CD8-positive, alpha-beta memory T cell (primary cell): ENCODE results near the gene TMEM184C. TPM values are rescaled to one million over a fixed set of nuclear protein-coding genes. Genes with fewer than 3 reads are reported as not detected.

Source experiments
- CTCF ChIA-PET: fragments of 350-600 bp; sonication (Branson Sonifier 250); formaldehyde crosslinking; loops from one replicate; lab custom pipeline; 2021; ENCODE audit warnings: antibody characterized with exemption; lab: Charles Lee
- POLR2A ChIA-PET: fragments of 350-600 bp; sonication (Branson Sonifier 250); formaldehyde crosslinking; loops from one replicate; lab custom pipeline; 2021; ENCODE audit warnings: antibody characterized with exemption; lab: Charles Lee
- DNase-seq, 5 donors: peaks; one replicate each; pipeline versions ENCODE4 v3.0.0 to v3.0.0-alpha.2; 2020 to 2022; ENCODE audit warnings: mixed read lengths in 1 of 5
- H3K27ac ChIP-seq: one replicate; pipeline ENCODE4 v1.7.0; 2013; ENCODE audit warnings: low read depth, mild to moderate bottlenecking, low read length, moderate library complexity
- H3K27me3 ChIP-seq: 2 replicates; pipeline ENCODE4 v1.7.0; 2013; ENCODE audit warnings: low read length, mild to moderate bottlenecking; ENCODE audit not compliant: insufficient read depth, poor library complexity, severe bottlenecking
- H3K36me3 ChIP-seq: 2 replicates; pipeline ENCODE4 v1.7.0; 2013; ENCODE audit warnings: mild to moderate bottlenecking, low read length, moderate library complexity; ENCODE audit not compliant: insufficient read depth
- H3K4me1 ChIP-seq: 2 replicates; pipeline ENCODE4 v1.7.0; 2013; ENCODE audit warnings: mild to moderate bottlenecking, low read length, moderate library complexity; ENCODE audit not compliant: insufficient read depth
- H3K4me3 ChIP-seq: 2 replicates; pipeline ENCODE4 v1.7.0; 2013; ENCODE audit warnings: mild to moderate bottlenecking, low read length
- H3K9me3 ChIP-seq: 2 replicates; pipeline ENCODE4 v1.7.0; 2013; ENCODE audit warnings: mild to moderate bottlenecking, low read length
- H3K27ac Mint-ChIP-seq, 8 donors: one replicate each; pipeline ENCODE4 v1.8.0; 2020 to 2021; ENCODE audit warnings: mixed read lengths in 8 of 8, mild to moderate bottlenecking in 6 of 8, inconsistent platforms in 3 of 8, moderate library complexity in 3 of 8
- H3K27me3 Mint-ChIP-seq, 2 donors: one replicate each; pipeline ENCODE4 v1.8.0; 2020 to 2021; ENCODE audit warnings: mixed read lengths in 2 of 2, mild to moderate bottlenecking in 1 of 2, moderate library complexity in 1 of 2
- H3K36me3 Mint-ChIP-seq, 3 donors: one replicate each; pipeline ENCODE4 v1.8.0; 2020 to 2021; ENCODE audit warnings: mixed read lengths in 3 of 3, inconsistent platforms in 1 of 3, mild to moderate bottlenecking in 1 of 3
- H3K4me1 Mint-ChIP-seq, 3 donors: one replicate each; pipeline ENCODE4 v1.8.0; 2020 to 2021; ENCODE audit warnings: mixed read lengths in 3 of 3, inconsistent platforms in 1 of 3, mild to moderate bottlenecking in 1 of 3
- H3K4me3 Mint-ChIP-seq, 7 donors: one replicate each; pipeline ENCODE4 v1.8.0; 2020 to 2021; ENCODE audit warnings: mixed read lengths in 7 of 7, mild to moderate bottlenecking in 6 of 7, moderate library complexity in 4 of 7, inconsistent platforms in 2 of 7
- H3K9me3 Mint-ChIP-seq, 5 donors: one replicate each; pipeline ENCODE4 v1.8.0; 2020 to 2022; ENCODE audit warnings: mixed read lengths in 5 of 5, mild to moderate bottlenecking in 3 of 5, moderate library complexity in 2 of 5, inconsistent platforms in 1 of 5
- polyA plus RNA-seq: library from polyadenylated mRNA; unstranded; fragments of 300-500 nt; fragmentation: Illumina TruSeq; gene quantifications from one replicate; pipeline ENCODE4 v1.2.3, GENCODE V29; 2021
- total RNA-seq, 2 experiments: library from RNA; stranded (reverse); gene quantifications; one replicate each; pipeline ENCODE4 v1.2.3, GENCODE V29; 2021

TMEM184C gene
- total and polyA plus RNA-seq, 3 experiments from 2014 or later = 26.8 to 35.9 (median 31.6) TPM

- Mint-ChIP-seq H3K36me3 (peaks cover 6 to 81% (median 29%) of the 10 kb centered on the region in 3 donors), H3K27me3 (peaks cover 0 to 2% of the 10 kb centered on the region in 2 donors), H3K4me1 (peaks cover 19 to 44% (median 34%) of the 10 kb centered on the region in 3 donors), H3K4me3 (no peak overlapping the region), H3K27ac (peak overlapping the region in 3 of 8 donors; percentile 15 to 64 (median 33)), H3K9me3 (no peaks in the 10 kb centered on the region)
- H3K9me3 ChIP-seq = no peaks in the 10 kb centered on the region
- ChIA-PET CTCF (interaction anchor here (2.7 kb wide), 1 partner anchor 9 kb away, joined by 7 read pairs; the partner anchor contains the start of gene TMEM184C), POLR2A (interaction anchor here (1.1 kb wide), 1 partner anchor 8 kb away, joined by 3 read pairs; the partner anchor contains the start of gene TMEM184C)
- no peaks in the 10 kb centered on the region for H3K27me3 ChIP-seq
- H3K4me3 ChIP-seq = no peak overlapping the region
- H3K36me3 ChIP-seq = peaks cover 23% of the 10 kb centered on the region
- no peak for DNase-seq
- H3K27ac ChIP-seq = no peak overlapping the region
- peaks cover 4% of the 10 kb centered on the region for H3K4me1 ChIP-seq
Measured at GRCh38 chr4:147625733-147626132, 8.5 kb downstream of the TMEM184C start.

- H3K9me3 Mint-ChIP-seq = no peaks in the 10 kb centered on the region
- H3K4me1 Mint-ChIP-seq = peaks cover 15 to 34% (median 24%) of the 10 kb centered on the region in 3 donors
- POLR2A ChIA-PET = no interaction called here
- Histone ChIP-seq H3K27ac (no peak overlapping the region), H3K27me3 (no peaks in the 10 kb centered on the region), H3K4me3 (no peak overlapping the region), H3K36me3 (peaks cover 23% of the 10 kb centered on the region), H3K4me1 (no peaks in the 10 kb centered on the region), H3K9me3 (no peaks in the 10 kb centered on the region)
- CTCF ChIA-PET = interaction anchor here (2.7 kb wide), 1 partner anchor 10 kb away, joined by 7 read pairs; the partner anchor contains the start of gene TMEM184C
- H3K4me3 Mint-ChIP-seq = no peak overlapping the region
- peaks cover 0 to 2% of the 10 kb centered on the region in 2 donors for H3K27me3 Mint-ChIP-seq
- DNase-seq = no peak
- peaks cover 6 to 82% (median 30%) of the 10 kb centered on the region in 3 donors for H3K36me3 Mint-ChIP-seq
- H3K27ac Mint-ChIP-seq = peak overlapping the region in 2 of 8 donors; percentile 27 to 35
Measured at GRCh38 chr4:147626903-147627302, 9.7 kb downstream of the TMEM184C start.

- Histone ChIP-seq H3K36me3 (peaks cover 28% of the 10 kb centered on the region), H3K9me3 (no peaks in the 10 kb centered on the region), H3K27me3 (no peaks in the 10 kb centered on the region), H3K4me1 (no peaks in the 10 kb centered on the region), H3K27ac (no peak overlapping the region), H3K4me3 (no peak overlapping the region)
- H3K36me3 Mint-ChIP-seq = peaks cover 6 to 85% (median 26%) of the 10 kb centered on the region in 3 donors
- H3K9me3 Mint-ChIP-seq = no peaks in the 10 kb centered on the region
- CTCF ChIA-PET = interaction anchor here (0.7 kb wide), 1 partner anchor 239 kb away, joined by 3 read pairs; no protein-coding TSS in a partner anchor
- H3K27ac Mint-ChIP-seq = peak overlapping the region in 2 of 8 donors; percentile 11 to 36
- peaks cover 10 to 24% (median 16%) of the 10 kb centered on the region in 3 donors for H3K4me1 Mint-ChIP-seq
- peaks cover 0 to 2% of the 10 kb centered on the region in 2 donors for H3K27me3 Mint-ChIP-seq
- no peak overlapping the region for H3K4me3 Mint-ChIP-seq
- POLR2A ChIA-PET = interaction anchor here (1.3 kb wide), 1 partner anchor 11 kb away, joined by 3 read pairs; the partner anchor contains the start of gene TMEM184C
- no peak for DNase-seq
Measured at GRCh38 chr4:147628415-147628814, 11.2 kb downstream of the TMEM184C start.

GRCh38 chr4:147629783-147630730 lies 12.9 kb downstream of the TMEM184C start:
- peaks cover 6 to 90% (median 31%) of the 10 kb centered on the region in 3 donors for H3K36me3 Mint-ChIP-seq
- Histone ChIP-seq H3K27me3 (no peaks in the 10 kb centered on the region), H3K4me1 (no peaks in the 10 kb centered on the region), H3K9me3 (no peaks in the 10 kb centered on the region), H3K36me3 (peaks cover 29% of the 10 kb centered on the region), H3K27ac (no peak overlapping the region), H3K4me3 (no peak overlapping the region)
- no peak overlapping the region for H3K4me3 Mint-ChIP-seq
- H3K4me1 Mint-ChIP-seq = peaks cover 6 to 19% (median 12%) of the 10 kb centered on the region in 3 donors
- ChIA-PET CTCF (interaction anchor here (2.8 kb wide), 1 partner anchor 237 kb away, joined by 9 read pairs; no protein-coding TSS in a partner anchor), POLR2A (no interaction called here)
- no peak for DNase-seq
- H3K27ac Mint-ChIP-seq = peak overlapping the region in 2 of 8 donors; percentile 58 to 69
- peaks cover 0 to 2% of the 10 kb centered on the region in 2 donors for H3K27me3 Mint-ChIP-seq
- no peaks in the 10 kb centered on the region for H3K9me3 Mint-ChIP-seq

DNA sequence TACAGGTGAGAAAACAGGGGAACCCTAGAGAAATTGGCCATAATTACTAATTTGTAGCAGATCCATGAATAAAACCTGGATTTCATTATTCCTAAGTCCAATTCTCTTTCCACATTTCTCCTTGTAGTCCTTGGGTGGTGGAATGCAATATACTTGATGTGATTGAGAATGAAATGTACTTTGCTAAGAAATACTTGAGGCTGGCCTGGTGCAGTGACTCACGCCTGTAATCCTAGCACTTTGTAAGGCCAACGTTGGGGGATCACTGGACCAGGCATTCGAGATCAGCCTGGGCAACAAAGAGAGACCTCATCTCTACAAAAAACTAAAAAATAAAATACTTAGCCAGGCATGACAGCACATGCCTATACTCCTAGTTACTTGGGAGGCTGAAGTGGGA lies 15.9 kb downstream of the TMEM184C start:
- ChIA-PET CTCF (no interaction called here), POLR2A (no interaction called here)
- no peak overlapping the region for H3K27ac Mint-ChIP-seq
- no peaks in the 10 kb centered on the region for H3K4me1 ChIP-seq
- peaks cover 39% of the 10 kb centered on the region for H3K36me3 ChIP-seq
- H3K27ac ChIP-seq = no peak overlapping the region
- no peaks in the 10 kb centered on the region for H3K9me3 Mint-ChIP-seq
- no peak for DNase-seq
- no peaks in the 10 kb centered on the region for H3K27me3 Mint-ChIP-seq
- no peak overlapping the region for H3K4me3 ChIP-seq
- no peaks in the 10 kb centered on the region for H3K27me3 ChIP-seq
- H3K36me3 Mint-ChIP-seq = peaks cover 19 to 92% (median 30%) of the 10 kb centered on the region in 3 donors
- H3K9me3 ChIP-seq = no peaks in the 10 kb centered on the region
- H3K4me3 Mint-ChIP-seq = no peak overlapping the region
- H3K4me1 Mint-ChIP-seq = peaks cover 2 to 9% (median 5%) of the 10 kb centered on the region in 3 donors

DNA sequence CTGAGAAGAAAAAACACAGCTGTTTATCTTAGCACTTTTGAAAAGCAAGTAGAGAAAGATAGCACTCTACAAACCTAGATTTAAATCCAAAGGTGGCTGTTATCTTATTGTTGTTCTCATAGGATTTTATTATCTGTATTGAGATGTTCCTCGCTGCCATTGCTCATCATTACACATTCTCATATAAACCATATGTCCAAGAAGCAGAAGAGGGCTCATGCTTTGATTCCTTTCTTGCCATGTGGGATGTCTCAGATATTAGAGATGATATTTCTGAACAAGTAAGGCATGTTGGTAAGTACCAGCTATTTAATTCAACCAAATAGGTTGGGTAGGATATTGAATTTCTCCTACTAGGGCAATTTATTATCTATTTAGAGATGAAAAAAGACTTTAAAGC lies 16.4 kb downstream of the TMEM184C start:
- H3K4me1 Mint-ChIP-seq = peaks cover 2 to 10% (median 9%) of the 10 kb centered on the region in 3 donors
- Histone ChIP-seq H3K36me3 (peaks cover 35% of the 10 kb centered on the region), H3K27ac (no peak overlapping the region), H3K4me1 (no peaks in the 10 kb centered on the region), H3K4me3 (no peak overlapping the region), H3K27me3 (no peaks in the 10 kb centered on the region), H3K9me3 (no peaks in the 10 kb centered on the region)
- H3K9me3 Mint-ChIP-seq = no peaks in the 10 kb centered on the region
- POLR2A ChIA-PET = no interaction called here
- peaks cover 19 to 91% (median 33%) of the 10 kb centered on the region in 3 donors for H3K36me3 Mint-ChIP-seq
- no peak overlapping the region for H3K4me3 Mint-ChIP-seq
- H3K27ac Mint-ChIP-seq = peak overlapping the region in 1 of 8 donors; percentile 61
- CTCF ChIA-PET = no interaction called here
- H3K27me3 Mint-ChIP-seq = no peaks in the 10 kb centered on the region
- no peak for DNase-seq

GRCh38 chr4:147635348-147635747 lies 18.2 kb downstream of the TMEM184C start:
- peaks cover 13 to 21% (median 18%) of the 10 kb centered on the region in 3 donors for H3K4me1 Mint-ChIP-seq
- H3K9me3 Mint-ChIP-seq = no peaks in the 10 kb centered on the region
- Histone ChIP-seq H3K36me3 (peaks cover 30% of the 10 kb centered on the region), H3K27ac (no peak overlapping the region), H3K4me1 (no peaks in the 10 kb centered on the region), H3K9me3 (no peaks in the 10 kb centered on the region), H3K4me3 (no peak overlapping the region), H3K27me3 (no peaks in the 10 kb centered on the region)
- no peaks in the 10 kb centered on the region for H3K27me3 Mint-ChIP-seq
- peaks cover 26 to 83% (median 34%) of the 10 kb centered on the region in 3 donors for H3K36me3 Mint-ChIP-seq
- H3K27ac Mint-ChIP-seq = peak overlapping the region in 2 of 8 donors; percentile 27 to 32
- no peak for DNase-seq
- ChIA-PET POLR2A (no interaction called here), CTCF (no interaction called here)
- no peak overlapping the region for H3K4me3 Mint-ChIP-seq
